SK-N-SH treated with all-trans-retinoic acid at 6 μM for 48 hours (cell line): ENCODE measurements around the gene TUB.

ENCODE experiments used
- ATAC-seq: fragments of 200-7000 bp; cut with Tn5 transposase; 3 replicates; pipeline ENCODE4 v1.9.1; 2020; ENCODE audit warnings: mild to moderate bottlenecking, moderate library complexity
- ARNTL ChIP-seq: fragments of 450-650 bp; formaldehyde crosslinking; IDR thresholded peaks from 2 replicates; pipeline ENCODE4 v1.5.0; 2020; ENCODE audit warnings: low read depth, mild to moderate bottlenecking, moderate library complexity, borderline replicate concordance
- BACH2 ChIP-seq: fragments of 250-450 bp; sonication (Bioruptor Pico); IDR thresholded peaks from 2 replicates; pipeline ENCODE4 v1.9.0; 2021; ENCODE audit warnings: mild to moderate bottlenecking, borderline replicate concordance
- CREB5 ChIP-seq: fragments of 250-450 bp; sonication (Bioruptor Pico); IDR thresholded peaks from 2 replicates; pipeline ENCODE4 v1.5.1; 2020; ENCODE audit warnings: low read depth, mild to moderate bottlenecking, moderate library complexity
- CSDC2 ChIP-seq: fragments of 250-450 bp; sonication (Bioruptor Pico); IDR thresholded peaks from 2 replicates; pipeline ENCODE4 v1.5.0; 2020; ENCODE audit warnings: mild to moderate bottlenecking, moderate library complexity
- ESRRG ChIP-seq: fragments of 250-450 bp; sonication (Bioruptor Pico); IDR thresholded peaks from 2 replicates; pipeline ENCODE4 v1.6.1; 2021; ENCODE audit warnings: mild to moderate bottlenecking
- GLIS3 ChIP-seq: fragments of 250-450 bp; sonication (Bioruptor Pico); IDR thresholded peaks from 2 replicates; pipeline ENCODE4 v1.5.0; 2020; ENCODE audit warnings: mild to moderate bottlenecking, moderate library complexity
- ISL1 ChIP-seq: fragments of 250-450 bp; sonication (Bioruptor Pico); IDR thresholded peaks from 2 replicates; pipeline ENCODE4 v2.1.2; 2022; ENCODE audit warnings: mild to moderate bottlenecking, moderate library complexity
- OSR1 ChIP-seq: fragments of 250-450 bp; sonication (Bioruptor Pico); IDR thresholded peaks from 2 replicates; pipeline ENCODE4 v1.8.0; 2022; ENCODE audit warnings: moderate library complexity, mild to moderate bottlenecking, inconsistent platforms
- POU6F1 ChIP-seq: fragments of 250-450 bp; sonication (Bioruptor Pico); IDR thresholded peaks from 2 replicates; pipeline ENCODE4 v1.8.0; 2021; ENCODE audit warnings: low read depth, mild to moderate bottlenecking, moderate library complexity, borderline replicate concordance
- PPARA ChIP-seq: fragments of 250-450 bp; sonication (Bioruptor Pico); IDR thresholded peaks from 2 replicates; pipeline ENCODE4 v1.5.0; 2020; ENCODE audit warnings: mild to moderate bottlenecking, borderline replicate concordance
- RARB ChIP-seq: fragments of 250-450 bp; sonication (Bioruptor Pico); IDR thresholded peaks from 2 replicates; pipeline ENCODE4 v1.8.0; 2021; ENCODE audit warnings: mild to moderate bottlenecking, moderate library complexity
- SNAI2 ChIP-seq: fragments of 250-450 bp; sonication (Bioruptor Pico); IDR thresholded peaks from 2 replicates; pipeline ENCODE4 v1.5.0; 2020; ENCODE audit warnings: mild to moderate bottlenecking, moderate library complexity
- TCF4 ChIP-seq: fragments of 250-450 bp; sonication (Bioruptor Pico); IDR thresholded peaks from 2 replicates; pipeline ENCODE4 v1.8.0; 2021; ENCODE audit warnings: mild to moderate bottlenecking, moderate library complexity, borderline replicate concordance
- TOX ChIP-seq: fragments of 250-450 bp; sonication (Bioruptor Pico); IDR thresholded peaks from 2 replicates; pipeline ENCODE4 v1.8.0; 2021; ENCODE audit warnings: mild to moderate bottlenecking, moderate library complexity, borderline replicate concordance
- ZC3H10 ChIP-seq: fragments of 250-450 bp; sonication (Bioruptor Pico); IDR thresholded peaks from 2 replicates; pipeline ENCODE4 v1.5.1; 2021; ENCODE audit warnings: mild to moderate bottlenecking, moderate library complexity
- ZFP3 ChIP-seq: fragments of 250-450 bp; sonication (Bioruptor Pico); IDR thresholded peaks from 2 replicates; pipeline ENCODE4 v1.5.0; 2020; ENCODE audit warnings: mild to moderate bottlenecking, moderate library complexity
- ZFP30 ChIP-seq: fragments of 450-650 bp; formaldehyde crosslinking; IDR thresholded peaks from 2 replicates; pipeline ENCODE4 v1.5.0; 2022; ENCODE audit warnings: mild to moderate bottlenecking, moderate library complexity
- ZNF565 ChIP-seq: fragments of 450-650 bp; formaldehyde crosslinking; conservative IDR thresholded peaks from 2 replicates; pipeline ENCODE4 v1.5.0; 2020; ENCODE audit warnings: low read depth, mild to moderate bottlenecking, moderate library complexity
- ZNF70 ChIP-seq: fragments of 450-650 bp; formaldehyde crosslinking; IDR thresholded peaks from 2 replicates; pipeline ENCODE4 v1.5.0; 2020; ENCODE audit warnings: mild to moderate bottlenecking, moderate library complexity
- ZNF8 ChIP-seq: fragments of 450-650 bp; formaldehyde crosslinking; IDR thresholded peaks from 2 replicates; pipeline ENCODE4 v1.5.0; 2020; ENCODE audit warnings: mild to moderate bottlenecking, moderate library complexity
- TF ChIP-seq, protein P1 (sequence below): fragments of 250-450 bp; sonication (Bioruptor Pico); IDR thresholded peaks from 2 replicates; pipeline ENCODE4 v1.8.0; 2020; ENCODE audit warnings: mild to moderate bottlenecking, moderate library complexity, borderline replicate concordance
- TF ChIP-seq, protein P2 (sequence below): fragments of 250-450 bp; sonication (Bioruptor Pico); IDR thresholded peaks from 2 replicates; pipeline ENCODE4 v1.5.1; 2021; ENCODE audit warnings: mild to moderate bottlenecking, moderate library complexity

TUB gene

GRCh38 chr11:8059030-8059429 is 22.0 kb upstream of the TUB start:
- no peak for ATAC-seq
- TF ChIP-seq ZFP30 (CRISPR knock-in tag) (no peak), TOX (CRISPR knock-in tag) (no peak), ISL1 (CRISPR knock-in tag) (no peak), GLIS3 (CRISPR knock-in tag) (no peak), ZNF8 (CRISPR knock-in tag) (no peak)

- no peak for ATAC-seq
- TF ChIP-seq POU6F1 (no peak), SNAI2 (CRISPR knock-in tag) (no peak), ARNTL (CRISPR knock-in tag) (no peak), ZNF565 (CRISPR knock-in tag) (no peak), RARB (CRISPR knock-in tag) (no peak), ESRRG (CRISPR knock-in tag) (no peak), ZNF70 (no peak), TOX (CRISPR knock-in tag) (no peak), OSR1 (CRISPR knock-in tag) (no peak), PPARA (no peak), TCF4 (CRISPR knock-in tag) (no peak), ZNF8 (CRISPR knock-in tag) (no peak), BACH2 (CRISPR knock-in tag) (no peak), ISL1 (CRISPR knock-in tag) (no peak), ZFP3 (CRISPR knock-in tag) (no peak), ZFP30 (CRISPR knock-in tag) (no peak)
- TF ChIP-seq, protein P1, sequence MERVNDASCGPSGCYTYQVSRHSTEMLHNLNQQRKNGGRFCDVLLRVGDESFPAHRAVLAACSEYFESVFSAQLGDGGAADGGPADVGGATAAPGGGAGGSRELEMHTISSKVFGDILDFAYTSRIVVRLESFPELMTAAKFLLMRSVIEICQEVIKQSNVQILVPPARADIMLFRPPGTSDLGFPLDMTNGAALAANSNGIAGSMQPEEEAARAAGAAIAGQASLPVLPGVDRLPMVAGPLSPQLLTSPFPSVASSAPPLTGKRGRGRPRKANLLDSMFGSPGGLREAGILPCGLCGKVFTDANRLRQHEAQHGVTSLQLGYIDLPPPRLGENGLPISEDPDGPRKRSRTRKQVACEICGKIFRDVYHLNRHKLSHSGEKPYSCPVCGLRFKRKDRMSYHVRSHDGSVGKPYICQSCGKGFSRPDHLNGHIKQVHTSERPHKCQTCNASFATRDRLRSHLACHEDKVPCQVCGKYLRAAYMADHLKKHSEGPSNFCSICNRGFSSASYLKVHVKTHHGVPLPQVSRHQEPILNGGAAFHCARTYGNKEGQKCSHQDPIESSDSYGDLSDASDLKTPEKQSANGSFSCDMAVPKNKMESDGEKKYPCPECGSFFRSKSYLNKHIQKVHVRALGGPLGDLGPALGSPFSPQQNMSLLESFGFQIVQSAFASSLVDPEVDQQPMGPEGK (CRISPR knock-in tag) = no peak
Observed at GRCh38 chr11:8059571-8060011, 21.4 kb upstream of the TUB start.

DNA sequence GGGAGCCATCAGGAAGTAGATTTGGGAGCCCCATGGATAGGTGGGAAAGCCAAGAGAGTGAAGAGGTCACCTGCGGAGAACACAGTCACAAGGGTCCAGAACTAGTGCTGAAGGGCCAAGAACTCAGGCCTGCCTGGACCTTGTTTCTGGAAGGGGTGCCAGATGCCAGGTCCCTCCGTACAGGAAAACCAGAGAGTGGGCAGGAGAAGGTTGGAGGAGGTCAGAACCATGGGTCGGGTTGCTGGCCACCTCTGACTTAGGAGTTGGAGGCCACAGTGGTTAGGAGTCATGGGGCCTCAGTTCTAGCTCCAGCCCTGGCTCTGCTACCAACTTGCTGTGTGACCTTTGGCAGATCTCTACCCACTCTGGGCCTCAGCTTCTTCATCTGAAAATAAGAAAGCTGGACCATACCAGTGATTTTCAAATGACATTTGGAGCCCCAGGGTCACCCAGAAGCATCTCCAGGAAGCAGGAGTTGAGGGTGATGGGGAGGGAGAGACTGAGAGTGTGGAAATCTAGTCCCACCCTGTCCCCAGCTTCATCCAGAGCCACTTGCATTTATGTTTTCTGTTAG is 20.8 kb upstream of the TUB start:
- no peak for ATAC-seq

More for the DNA sequence above, 20.8 kb upstream of the TUB start:
- no peak for TF ChIP-seq ZNF70
- no peak for TF ChIP-seq CREB5 (CRISPR knock-in tag)
- TF ChIP-seq PPARA = no peak
- TF ChIP-seq GLIS3 (CRISPR knock-in tag) = no peak
- TF ChIP-seq, protein P2, sequence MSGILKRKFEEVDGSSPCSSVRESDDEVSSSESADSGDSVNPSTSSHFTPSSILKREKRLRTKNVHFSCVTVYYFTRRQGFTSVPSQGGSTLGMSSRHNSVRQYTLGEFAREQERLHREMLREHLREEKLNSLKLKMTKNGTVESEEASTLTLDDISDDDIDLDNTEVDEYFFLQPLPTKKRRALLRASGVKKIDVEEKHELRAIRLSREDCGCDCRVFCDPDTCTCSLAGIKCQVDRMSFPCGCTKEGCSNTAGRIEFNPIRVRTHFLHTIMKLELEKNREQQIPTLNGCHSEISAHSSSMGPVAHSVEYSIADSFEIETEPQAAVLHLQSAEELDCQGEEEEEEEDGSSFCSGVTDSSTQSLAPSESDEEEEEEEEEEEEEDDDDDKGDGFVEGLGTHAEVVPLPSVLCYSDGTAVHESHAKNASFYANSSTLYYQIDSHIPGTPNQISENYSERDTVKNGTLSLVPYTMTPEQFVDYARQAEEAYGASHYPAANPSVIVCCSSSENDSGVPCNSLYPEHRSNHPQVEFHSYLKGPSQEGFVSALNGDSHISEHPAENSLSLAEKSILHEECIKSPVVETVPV (CRISPR knock-in tag) = no peak
- TF ChIP-seq ISL1 (CRISPR knock-in tag) = no peak
- TF ChIP-seq RARB (CRISPR knock-in tag) = no peak
- TF ChIP-seq ZC3H10 (CRISPR knock-in tag) = no peak
- no peak for TF ChIP-seq BACH2 (CRISPR knock-in tag)
- TF ChIP-seq TOX (CRISPR knock-in tag) = no peak
- no peak for TF ChIP-seq ZNF8 (CRISPR knock-in tag)
- no peak for TF ChIP-seq ARNTL (CRISPR knock-in tag)
- no peak for TF ChIP-seq SNAI2 (CRISPR knock-in tag)
- TF ChIP-seq ZFP3 (CRISPR knock-in tag) = no peak
- TF ChIP-seq CSDC2 (CRISPR knock-in tag) = no peak
- TF ChIP-seq POU6F1 = no peak
- TF ChIP-seq ZNF565 (CRISPR knock-in tag) = no peak
- TF ChIP-seq ZFP30 (CRISPR knock-in tag) = no peak
- TF ChIP-seq OSR1 (CRISPR knock-in tag) = no peak
- no peak for TF ChIP-seq TCF4 (CRISPR knock-in tag)
- TF ChIP-seq, all 23 proteins: peak for 0
